AG04450 (cell line): Measurements from ENCODE around the gene ATL2. TPM values are rescaled to one million over a fixed set of nuclear protein-coding genes. Genes with fewer than 3 reads are reported as not detected.
"Not testable (repeated sequence)": the region's sequence is repeated elsewhere in the genome, so short reads cannot be mapped to it uniquely, and the experiment has no call there.

Experiments used
- CTCF ChIA-PET: fragments of 300-600, 350-600 bp; formaldehyde crosslinking; extraction: SDS; loops from one replicate; lab custom pipeline; 2022; ENCODE audit warnings: antibody characterized with exemption, inconsistent platforms; lab: Charles Lee
- POLR2A ChIA-PET: fragments of 350-600 bp; formaldehyde crosslinking; extraction: SDS; loops from one replicate; lab custom pipeline; 2021; ENCODE audit warnings: antibody characterized with exemption, inconsistent platforms; lab: Yijun Ruan, JAX
- DNase-seq: peaks from one replicate; pipeline ENCODE4 v3.0.0-alpha.2; 2011; ENCODE audit warnings: low read depth, low spot score
- H3K27ac ChIP-seq: one replicate; pipeline ENCODE4 v1.5.1; 2012; ENCODE audit warnings: low read depth, low read length, control low read depth
- H3K27me3 ChIP-seq: one replicate; pipeline ENCODE4 v1.6.0; 2012; ENCODE audit warnings: low read length; ENCODE audit not compliant: control insufficient read depth, insufficient read depth
- H3K4me3 ChIP-seq: 2 replicates; pipeline ENCODE4 v1.5.1; 2011; ENCODE audit warnings: mild to moderate bottlenecking, low read depth, low read length, control low read depth
- H3K9me3 ChIP-seq: 2 replicates; pipeline ENCODE4 v1.5.1; 2012; ENCODE audit warnings: low read length; ENCODE audit not compliant: control insufficient read depth, insufficient read depth
- polyA plus RNA-seq: library from polyadenylated mRNA; depleted of rRNA; stranded (reverse); fragments of >200 nt; gene quantifications from 2 replicates; pipeline ENCODE4 v1.2.3, GENCODE V29; 2011
- TF ChIP-seq, protein P1 (sequence below): IDR thresholded peaks from 2 replicates; pipeline ENCODE4 v1.5.1; 2011; ENCODE audit warnings: low read depth, low read length, control low read depth, inconsistent platforms

ATL2 gene
- polyA plus RNA-seq, 1 experiment: 16.1 TPM

DNA sequence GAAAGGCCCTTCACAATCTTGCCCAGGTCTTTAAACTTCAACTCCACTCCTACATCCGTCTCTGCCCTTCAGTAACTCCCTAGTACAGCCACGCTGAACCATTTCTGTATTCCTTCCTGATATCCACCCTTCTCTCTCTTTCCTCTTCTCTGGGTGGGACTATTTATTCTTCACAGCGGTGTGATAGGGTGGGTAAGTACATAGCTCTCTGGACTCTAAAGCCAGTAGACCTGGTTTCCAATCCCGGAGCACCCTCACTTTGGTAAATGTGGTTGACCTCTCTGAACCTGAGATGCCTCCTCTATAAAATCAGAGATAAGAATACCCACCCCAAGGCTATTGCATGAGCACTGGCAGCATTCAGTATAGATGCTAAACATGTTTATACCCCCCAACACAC is 86.7 kb downstream of the ATL2 start:
- TF ChIP-seq, protein P1, sequence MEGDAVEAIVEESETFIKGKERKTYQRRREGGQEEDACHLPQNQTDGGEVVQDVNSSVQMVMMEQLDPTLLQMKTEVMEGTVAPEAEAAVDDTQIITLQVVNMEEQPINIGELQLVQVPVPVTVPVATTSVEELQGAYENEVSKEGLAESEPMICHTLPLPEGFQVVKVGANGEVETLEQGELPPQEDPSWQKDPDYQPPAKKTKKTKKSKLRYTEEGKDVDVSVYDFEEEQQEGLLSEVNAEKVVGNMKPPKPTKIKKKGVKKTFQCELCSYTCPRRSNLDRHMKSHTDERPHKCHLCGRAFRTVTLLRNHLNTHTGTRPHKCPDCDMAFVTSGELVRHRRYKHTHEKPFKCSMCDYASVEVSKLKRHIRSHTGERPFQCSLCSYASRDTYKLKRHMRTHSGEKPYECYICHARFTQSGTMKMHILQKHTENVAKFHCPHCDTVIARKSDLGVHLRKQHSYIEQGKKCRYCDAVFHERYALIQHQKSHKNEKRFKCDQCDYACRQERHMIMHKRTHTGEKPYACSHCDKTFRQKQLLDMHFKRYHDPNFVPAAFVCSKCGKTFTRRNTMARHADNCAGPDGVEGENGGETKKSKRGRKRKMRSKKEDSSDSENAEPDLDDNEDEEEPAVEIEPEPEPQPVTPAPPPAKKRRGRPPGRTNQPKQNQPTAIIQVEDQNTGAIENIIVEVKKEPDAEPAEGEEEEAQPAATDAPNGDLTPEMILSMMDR: no peak
- no peaks in the 10 kb centered on the region for H3K9me3 ChIP-seq
- H3K4me3 ChIP-seq: no peak overlapping the region
- POLR2A ChIA-PET: no interaction called here
- CTCF ChIA-PET: interaction anchor here (0.7 kb wide), 1 partner anchor 49 kb away, joined by 3 read pairs; no protein-coding TSS in a partner anchor
- H3K27me3 ChIP-seq: peaks cover 10% of the 10 kb centered on the region
- H3K27ac ChIP-seq: no peak overlapping the region
- no peak for DNase-seq

DNA sequence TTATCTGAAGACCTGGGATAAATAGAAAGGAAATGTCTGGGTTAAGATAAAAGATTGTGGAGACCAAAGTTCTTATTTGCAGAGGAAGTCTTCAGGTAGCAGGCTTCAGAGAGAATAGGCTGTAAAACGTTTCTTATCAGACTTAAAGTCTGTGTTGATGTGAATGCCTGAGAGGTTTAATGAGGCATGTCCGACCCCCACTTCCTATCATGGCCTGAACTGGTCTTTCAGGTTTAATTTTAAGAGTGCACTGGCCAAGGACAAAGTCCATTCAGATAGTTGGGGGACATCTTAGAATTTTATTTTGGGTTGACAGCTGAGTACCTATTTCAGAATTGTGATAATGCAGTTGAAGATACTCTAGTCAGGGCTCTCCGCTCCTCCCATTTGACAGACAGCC is 92.1 kb downstream of the ATL2 start:
- CTCF ChIA-PET: no interaction called here
- H3K4me3 ChIP-seq: no peak overlapping the region
- H3K27ac ChIP-seq: no peak overlapping the region
- no peaks in the 10 kb centered on the region for H3K9me3 ChIP-seq
- peaks cover 21% of the 10 kb centered on the region for H3K27me3 ChIP-seq
- TF ChIP-seq, protein P1: no peak
- DNase-seq: no peak
- POLR2A ChIA-PET: no interaction called here

DNA sequence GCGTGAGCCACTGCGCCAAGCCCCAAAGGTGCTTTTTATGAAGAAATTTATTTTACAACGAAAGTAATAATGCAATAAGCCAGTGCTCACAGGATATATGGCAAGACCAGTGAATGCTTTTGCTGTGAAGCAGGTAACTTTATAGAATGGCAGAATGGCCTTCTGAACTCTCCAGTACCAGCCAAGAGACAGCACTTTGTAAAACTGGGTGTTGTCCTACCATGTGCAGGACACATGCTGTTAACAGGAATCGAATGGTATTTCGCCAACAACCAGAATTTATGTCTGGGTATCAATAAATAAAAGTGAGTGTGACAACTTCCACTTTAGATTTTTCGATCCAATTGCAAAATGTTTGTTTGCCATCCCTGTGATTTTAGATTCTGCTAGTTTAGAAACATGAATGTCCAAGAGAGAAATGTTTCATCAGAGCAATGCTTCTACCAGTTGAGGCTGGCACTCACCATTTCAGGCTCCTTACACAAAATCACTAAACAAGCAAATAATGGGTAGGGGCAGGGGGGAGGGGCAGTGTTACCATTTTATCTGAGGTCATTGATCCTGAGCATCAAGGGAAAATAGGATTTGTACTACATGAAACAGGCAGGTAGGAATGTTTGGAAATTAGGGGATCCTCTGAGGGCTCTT is 95.9 kb downstream of the ATL2 start:
- TF ChIP-seq, protein P1: no peak
- Histone ChIP-seq H3K4me3 (no peak overlapping the region), H3K27ac (no peak overlapping the region), H3K27me3 (peaks cover 14% of the 10 kb centered on the region), H3K9me3 (no peaks in the 10 kb centered on the region)
- no peak for DNase-seq
- POLR2A ChIA-PET: no interaction called here
- CTCF ChIA-PET: no interaction called here

DNA sequence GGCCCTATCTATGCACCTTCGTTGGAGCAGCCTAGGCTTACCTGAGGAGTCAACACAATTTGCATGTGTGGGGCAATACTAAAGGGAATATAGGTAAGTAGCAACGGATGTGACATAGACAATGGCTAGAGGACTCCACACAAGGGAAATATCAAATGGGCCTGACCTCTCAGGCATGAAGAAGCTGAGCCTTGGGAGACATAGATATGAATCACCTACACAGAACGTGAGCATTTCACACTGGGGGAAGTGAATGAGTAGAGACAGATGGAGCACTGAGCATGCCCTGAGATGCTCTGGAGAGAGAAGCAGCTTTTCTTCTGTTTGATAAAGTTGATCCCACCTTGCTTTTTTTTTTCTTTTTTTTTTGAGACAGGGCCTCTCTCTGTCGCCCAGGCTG is 97.9 kb downstream of the ATL2 start:
- ChIA-PET CTCF (interaction anchor here (0.6 to 2.1 kb wide), 3 partner anchors 21 to 304 kb away, joined by 4 to 8 read pairs (median 7); no protein-coding TSS in a partner anchor), POLR2A (interaction anchor here (0.7 kb wide), 1 partner anchor 96 kb away, joined by 3 read pairs; no protein-coding TSS in a partner anchor)

DNA sequence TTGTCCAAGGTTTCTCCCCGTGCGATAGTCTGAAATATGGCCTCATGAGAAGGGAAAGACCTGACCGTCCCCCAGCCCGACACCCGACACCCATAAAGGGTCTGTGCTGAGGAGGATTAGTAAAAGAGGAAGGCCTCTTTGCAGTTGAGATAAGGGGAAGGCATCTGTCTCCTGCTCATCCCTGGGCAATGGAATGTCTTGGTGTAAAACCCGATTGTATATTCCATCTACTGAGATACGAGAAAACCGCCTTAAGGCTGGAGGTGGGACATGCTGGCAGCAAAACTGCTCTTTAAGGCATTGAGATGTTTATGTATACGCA is 99.0 kb downstream of the ATL2 start:
- DNase-seq, H3K9me3 ChIP-seq, H3K27me3 ChIP-seq, POLR2A ChIA-PET, H3K4me3 ChIP-seq, H3K27ac ChIP-seq: not testable (repeated sequence)
- CTCF ChIA-PET: interaction anchor here (1.1 to 1.6 kb wide), 2 partner anchors 15 to 296 kb away, joined by 3 to 10 read pairs; no protein-coding TSS in a partner anchor

More for the DNA sequence above, 97.9 kb downstream of the ATL2 start:
- Histone ChIP-seq H3K27ac (no peak overlapping the region), H3K27me3 (peaks cover 9% of the 10 kb centered on the region), H3K9me3 (no peaks in the 10 kb centered on the region), H3K4me3 (no peak overlapping the region)
- DNase-seq: no peak
- TF ChIP-seq, protein P1: no peak
